IMR-90 (cell line): ENCODE results near the gene PXN. TPM values are rescaled to one million over a fixed set of nuclear protein-coding genes. Genes with fewer than 3 reads are reported as not detected.
"Not testable (repeated sequence)": the region's sequence is repeated elsewhere in the genome, so short reads cannot be mapped to it uniquely, and the experiment has no call there.

Source experiments
- ATAC-seq: fragments of 200-7000 bp; cut with Tn5 transposase; 2 replicates; pipeline ENCODE4 v1.9.1; 2020; ENCODE audit warnings: low read depth, mild to moderate bottlenecking, moderate library complexity
- BruUV-seq: library from RNA; stranded (reverse); fragments of 400-500 nt; replicated peaks from 2 replicates; lab custom pipeline; 2021; lab: Mats Ljungman, UMichigan
- CTCF ChIA-PET: fragments of 300-600 bp; formaldehyde crosslinking; extraction: SDS; loops from one replicate; lab custom pipeline; 2021; ENCODE audit warnings: antibody characterized with exemption; lab: Yijun Ruan, JAX
- POLR2A ChIA-PET: fragments of 300-600 bp; sonication (Branson Sonifier 250); formaldehyde crosslinking; loops from one replicate; lab custom pipeline; 2022; ENCODE audit warnings: antibody characterized with exemption; ENCODE audit not compliant: unreplicated experiment; lab: Charles Lee
- DNase-seq: peaks from one replicate; pipeline ENCODE4 v3.0.0; 2013
- H2AFZ ChIP-seq: replicated peaks from 2 replicates; pipeline ENCODE3; 2013; ENCODE audit warnings: low read length, mild to moderate bottlenecking; ENCODE audit not compliant: poor library complexity
- H2AK5ac ChIP-seq: 2 replicates; pipeline ENCODE4 v1.6.1; 2013; ENCODE audit warnings: low read depth, low read length, inconsistent platforms
- H2AK9ac ChIP-seq: replicated peaks from 2 replicates; pipeline ENCODE3; 2013; ENCODE audit warnings: mild to moderate bottlenecking, low read depth, low read length, moderate library complexity; ENCODE audit not compliant: poor library complexity
- H2BK120ac ChIP-seq: 2 replicates; pipeline ENCODE4 v1.6.1; 2013; ENCODE audit warnings: low read depth, low read length, inconsistent platforms
- H2BK15ac ChIP-seq: 3 replicates; pipeline ENCODE4 v1.6.1; 2013; ENCODE audit warnings: low read depth, low read length, inconsistent platforms
- H2BK20ac ChIP-seq: 2 replicates; pipeline ENCODE4 v1.6.1; 2013; ENCODE audit warnings: low read depth, mild to moderate bottlenecking, inconsistent platforms, low read length, moderate library complexity
- H2BK5ac ChIP-seq: 2 replicates; pipeline ENCODE4 v1.6.1; 2013; ENCODE audit warnings: mild to moderate bottlenecking, low read depth, low read length, inconsistent platforms; ENCODE audit not compliant: poor library complexity, severe bottlenecking
- H3K14ac ChIP-seq: replicated peaks from 2 replicates; pipeline ENCODE4 v1.6.1; 2013; ENCODE audit warnings: low read depth, low read length, inconsistent platforms
- H3K18ac ChIP-seq: 2 replicates; pipeline ENCODE4 v1.6.1; 2013; ENCODE audit warnings: low read depth, low read length, control low read depth
- H3K23ac ChIP-seq: 2 replicates; pipeline ENCODE4 v1.6.1; 2013; ENCODE audit warnings: low read depth, low read length, inconsistent platforms
- H3K27ac ChIP-seq: 2 replicates; pipeline ENCODE4 v1.5.1; 2013; ENCODE audit warnings: mild to moderate bottlenecking, control low read depth, low read length; ENCODE audit not compliant: insufficient read depth
- H3K27me3 ChIP-seq: 2 replicates; pipeline ENCODE4 v1.6.1; 2013; ENCODE audit warnings: low read length; ENCODE audit not compliant: control insufficient read depth, insufficient read depth
- H3K36me3 ChIP-seq: 2 replicates; pipeline ENCODE4 v1.6.1; 2013; ENCODE audit warnings: low read length, mixed read lengths; ENCODE audit not compliant: control insufficient read depth, insufficient read depth
- H3K4ac ChIP-seq: 2 replicates; pipeline ENCODE4 v1.6.1; 2013; ENCODE audit warnings: low read depth, low read length, inconsistent platforms
- H3K4me1 ChIP-seq: 2 replicates; pipeline ENCODE4 v1.6.1; 2013; ENCODE audit warnings: low read length, mixed read lengths; ENCODE audit not compliant: control insufficient read depth, insufficient read depth
- H3K4me2 ChIP-seq: 2 replicates; pipeline ENCODE4 v1.6.1; 2013; ENCODE audit warnings: low read depth, mild to moderate bottlenecking, control low read depth, low read length, moderate library complexity
- H3K4me3 ChIP-seq: 2 replicates; pipeline ENCODE4 v1.5.1; 2013; ENCODE audit warnings: low read depth, mild to moderate bottlenecking, control low read depth, low read length, moderate library complexity; ENCODE audit not compliant: insufficient read depth
- H3K56ac ChIP-seq: 2 replicates; pipeline ENCODE4 v1.6.1; 2013; ENCODE audit warnings: low read length, inconsistent platforms; ENCODE audit not compliant: insufficient read depth; ENCODE audit errors: extremely low read depth
- H3K79me1 ChIP-seq, 2 experiments: 2 replicates each; pipeline ENCODE4 v1.6.1; 2013; ENCODE audit warnings: low read length in 2 of 2, inconsistent platforms in 1 of 2, low read depth in 1 of 2
- H3K9ac ChIP-seq: 2 replicates; pipeline ENCODE4 v1.6.1; 2013; ENCODE audit warnings: low read depth, low read length, control low read depth
- H3K9me1 ChIP-seq: 2 replicates; pipeline ENCODE4 v1.6.1; 2013; ENCODE audit warnings: low read length, inconsistent platforms; ENCODE audit not compliant: insufficient read depth
- H3K9me3 ChIP-seq: 2 replicates; pipeline ENCODE4 v1.6.1; 2013; ENCODE audit warnings: low read length; ENCODE audit not compliant: control insufficient read depth, insufficient read depth
- H4K20me1 ChIP-seq: 2 replicates; pipeline ENCODE4 v1.6.1; 2013; ENCODE audit warnings: low read length, inconsistent platforms; ENCODE audit not compliant: insufficient read depth
- H4K5ac ChIP-seq: 2 replicates; pipeline ENCODE4 v1.6.1; 2013; ENCODE audit warnings: mild to moderate bottlenecking, low read depth, low read length, control low read depth
- H4K8ac ChIP-seq, 2 experiments: 2 replicates each; pipeline ENCODE4 v1.6.1; 2013; ENCODE audit warnings: low read depth in 2 of 2, low read length in 2 of 2, control low read depth in 1 of 2, inconsistent platforms in 1 of 2
- H4K91ac ChIP-seq: 2 replicates; pipeline ENCODE4 v1.6.1; 2013; ENCODE audit warnings: low read depth, low read length, inconsistent platforms; ENCODE audit not compliant: insufficient read depth
- MAFK ChIP-seq: IDR thresholded peaks from 2 replicates; pipeline ENCODE4 v1.6.1; 2012; ENCODE audit warnings: low read depth, low read length, improper control_type of control experiment
- WGBS, 2 experiments: methylation state at CpG; one replicate each; pipeline versions ENCODE4 v1.1.5 to v1.1.7; 2013; ENCODE audit warnings: missing lambda C conversion rate in 2 of 2; ENCODE audit not compliant: insufficient read length in 1 of 2; ENCODE audit errors: extremely low coverage in 2 of 2; 5-methylcytosine and 5-hydroxymethylcytosine counted together
- dilution Hi-C: fragments of 300-500 bp; cut with HindIII; formaldehyde crosslinking; loops from one replicate; pipeline ENCODE4 v1.14.3; 2018; ENCODE audit warnings: low sequenced_read_pairs; ENCODE audit not compliant: unreplicated experiment
- in situ Hi-C: fragments of 300-500 bp; cut with MboI; formaldehyde crosslinking; loops from 3 replicates; pipeline ENCODE4 v1.14.3; 2019; ENCODE audit warnings: low sequenced_read_pairs, inconsistent platforms, mixed read lengths
- intact Hi-C: fragments of 100-400 bp; cut with micrococcal nuclease; formaldehyde crosslinking; loops from 2 replicates; pipeline ENCODE4 v1.10.0; 2022
- polyA plus RNA-seq, 3 experiments: library from polyadenylated mRNA; depleted of rRNA; stranded (reverse); fragments of >200 nt; gene quantifications; 2 replicates each; pipeline ENCODE4 v1.2.3, GENCODE V29; 2012; ENCODE audit warnings: low replicate concordance in 1 of 3
- total RNA-seq: library from RNA; depleted of rRNA; stranded (reverse); fragments of >200 nt; gene quantifications from 2 replicates; pipeline ENCODE4 v1.2.3, GENCODE V29; 2012

PXN gene
- total and polyA plus RNA-seq, 2 of the 4 experiments (the other 2 are of a cell fraction): 46.6 to 134 TPM

- H3K27ac ChIP-seq, H4K20me1 ChIP-seq, H4K8ac ChIP-seq, H4K5ac ChIP-seq, ATAC-seq, H3K56ac ChIP-seq, H3K4me3 ChIP-seq, H3K4ac ChIP-seq, H3K18ac ChIP-seq, H3K27me3 ChIP-seq, H2BK15ac ChIP-seq, H3K4me2 ChIP-seq, BruUV-seq, H3K9me3 ChIP-seq, POLR2A ChIA-PET, H4K91ac ChIP-seq, intact Hi-C loops, H3K14ac ChIP-seq, H3K9ac ChIP-seq, H3K9me1 ChIP-seq, H2AFZ ChIP-seq, H2AK5ac ChIP-seq, H2BK120ac ChIP-seq, H2BK20ac ChIP-seq, H3K4me1 ChIP-seq, in situ Hi-C loops, dilution Hi-C loops, H2BK5ac ChIP-seq, DNase-seq, H2AK9ac ChIP-seq, H3K23ac ChIP-seq: not testable (repeated sequence)
- H3K79me1 ChIP-seq: peaks cover 5 to 23% of the 10 kb centered on the region in 2 experiments
- CTCF ChIA-PET: interaction anchor here (0.6 kb wide), 1 partner anchor 25 kb away, joined by 3 read pairs; no protein-coding TSS in a partner anchor
- H3K36me3 ChIP-seq: peaks cover 27% of the 10 kb centered on the region
- WGBS, 2 experiments: no CpG with 5 or more reads among the region's 5 CpGs
- peak; percentile 85 for TF ChIP-seq MAFK
These were observed 58.7 kb downstream of the PXN start for GRCh38 chr12:120206781-120207180.
